Measurements from ENCODE around the gene SERPINA12. TPM values are rescaled to one million over a fixed set of nuclear protein-coding genes. Genes with fewer than 3 reads are reported as not detected.

The SERPINA12 gene
- total RNA-seq, 1 donor from 2014 or later = not detected

DNA sequence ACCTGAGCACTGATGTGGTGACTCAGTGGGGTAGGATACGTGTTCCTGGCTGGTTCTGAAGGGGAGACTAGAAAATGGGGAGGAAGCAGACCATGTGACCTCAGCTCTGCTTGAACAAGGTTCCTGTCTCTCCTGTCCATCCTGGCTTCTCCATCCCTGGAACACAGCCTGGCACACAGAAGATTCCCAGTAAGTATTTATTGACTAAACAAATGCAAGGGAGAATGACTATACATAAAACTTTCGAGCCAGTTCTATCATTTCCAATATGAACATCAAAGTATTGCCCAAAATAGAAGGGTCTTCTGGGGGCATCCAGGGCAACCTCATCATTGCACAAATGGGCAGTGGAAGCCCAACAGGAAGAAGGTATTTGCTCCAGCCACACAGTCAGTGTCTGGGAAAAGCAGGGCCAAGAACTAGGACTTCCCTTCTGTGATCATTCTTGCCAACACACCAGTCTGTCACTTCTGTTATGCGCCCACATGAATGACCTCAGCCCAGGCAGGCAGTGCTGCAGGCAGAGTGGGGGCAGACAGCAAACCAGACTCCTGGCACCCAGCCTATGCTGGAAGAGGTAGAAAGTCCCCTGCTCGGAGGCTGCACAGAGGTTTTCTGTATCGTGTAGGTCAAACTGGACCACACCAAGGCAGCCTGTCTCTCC, 27.7 kb downstream of the SERPINA12 start:
- TF ChIP-seq, protein P1, sequence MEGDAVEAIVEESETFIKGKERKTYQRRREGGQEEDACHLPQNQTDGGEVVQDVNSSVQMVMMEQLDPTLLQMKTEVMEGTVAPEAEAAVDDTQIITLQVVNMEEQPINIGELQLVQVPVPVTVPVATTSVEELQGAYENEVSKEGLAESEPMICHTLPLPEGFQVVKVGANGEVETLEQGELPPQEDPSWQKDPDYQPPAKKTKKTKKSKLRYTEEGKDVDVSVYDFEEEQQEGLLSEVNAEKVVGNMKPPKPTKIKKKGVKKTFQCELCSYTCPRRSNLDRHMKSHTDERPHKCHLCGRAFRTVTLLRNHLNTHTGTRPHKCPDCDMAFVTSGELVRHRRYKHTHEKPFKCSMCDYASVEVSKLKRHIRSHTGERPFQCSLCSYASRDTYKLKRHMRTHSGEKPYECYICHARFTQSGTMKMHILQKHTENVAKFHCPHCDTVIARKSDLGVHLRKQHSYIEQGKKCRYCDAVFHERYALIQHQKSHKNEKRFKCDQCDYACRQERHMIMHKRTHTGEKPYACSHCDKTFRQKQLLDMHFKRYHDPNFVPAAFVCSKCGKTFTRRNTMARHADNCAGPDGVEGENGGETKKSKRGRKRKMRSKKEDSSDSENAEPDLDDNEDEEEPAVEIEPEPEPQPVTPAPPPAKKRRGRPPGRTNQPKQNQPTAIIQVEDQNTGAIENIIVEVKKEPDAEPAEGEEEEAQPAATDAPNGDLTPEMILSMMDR (IDR thresholded peaks at IDR 0.05) = no peak
- Histone ChIP-seq H3K27me3 (peaks cover 2% of the 10 kb centered on the region), H3K4me1 (no peaks in the 10 kb centered on the region), H3K27ac (no peak overlapping the region), H3K9me3 (no peaks in the 10 kb centered on the region), H3K4me3 (no peak overlapping the region), H3K36me3 (no peaks in the 10 kb centered on the region)
- DNase-seq = no peak
- intact Hi-C loops (cut with DNase I) = no loop called here
- ATAC-seq = peak; percentile 82

DNA sequence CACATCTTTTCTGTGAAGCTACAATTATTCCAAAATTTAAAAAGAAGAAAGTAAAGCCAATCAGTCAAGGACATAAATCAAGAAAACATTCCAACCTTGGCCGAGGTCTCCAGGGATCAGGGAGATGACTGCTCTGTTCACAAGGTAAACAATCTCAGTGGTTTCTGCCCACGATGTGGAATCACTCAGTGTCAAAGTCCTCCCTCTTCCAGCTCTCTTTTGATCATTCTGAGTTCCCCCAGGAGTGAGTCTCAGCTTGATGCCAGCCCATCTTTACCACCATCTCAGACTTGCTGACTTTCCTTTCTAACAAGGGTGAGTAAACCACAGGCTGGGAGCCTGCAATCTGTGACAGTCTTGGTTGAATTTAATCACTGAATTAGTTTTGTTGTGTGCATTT, 28.5 kb downstream of the SERPINA12 start:
- intact Hi-C loops (cut with DNase I) = no loop called here

DNA sequence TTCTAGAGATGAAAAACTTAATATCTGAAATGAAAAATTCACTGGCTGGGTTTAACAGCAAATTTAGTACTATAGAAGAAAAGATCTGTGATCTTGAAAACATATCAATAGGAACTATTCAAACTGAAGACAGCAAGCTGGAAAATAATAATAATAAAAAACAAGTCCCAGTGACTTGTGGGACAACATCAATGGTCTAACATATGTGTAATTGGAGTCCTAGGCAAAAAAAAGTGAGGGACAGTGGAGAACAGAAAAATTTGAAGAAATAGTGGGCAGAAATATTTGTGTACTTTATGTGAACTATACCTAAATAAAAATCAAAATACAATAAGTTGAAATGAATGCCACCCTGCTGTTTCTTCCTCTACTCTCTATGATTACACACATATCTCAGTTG, 30.8 kb downstream of the SERPINA12 start:
- ATAC-seq = no peak
- no peak overlapping the region for H3K27ac ChIP-seq
- TF ChIP-seq, protein P1 (IDR thresholded peaks at IDR 0.05) = no peak
- DNase-seq = no peak
- H3K36me3 ChIP-seq = no peaks in the 10 kb centered on the region
- no peak overlapping the region for H3K4me3 ChIP-seq
- no peaks in the 10 kb centered on the region for H3K9me3 ChIP-seq
- H3K4me1 ChIP-seq = no peaks in the 10 kb centered on the region
- intact Hi-C loops (cut with DNase I) = no loop called here
- H3K27me3 ChIP-seq = no peaks in the 10 kb centered on the region

More for the DNA sequence above, 28.5 kb downstream of the SERPINA12 start:
- Histone ChIP-seq H3K4me3 (no peak overlapping the region), H3K9me3 (no peaks in the 10 kb centered on the region), H3K4me1 (no peaks in the 10 kb centered on the region), H3K36me3 (no peaks in the 10 kb centered on the region), H3K27me3 (no peaks in the 10 kb centered on the region), H3K27ac (no peak overlapping the region)
- no peak for DNase-seq
- TF ChIP-seq, protein P1 (IDR thresholded peaks at IDR 0.05) = no peak
- no peak for ATAC-seq

GRCh38 chr14:94476023-94476422, 33.2 kb downstream of the SERPINA12 start, which contains the start of gene SERPINA9:
Gene SERPINA9, minus strand, starts transcription at chr14:94476197. Its CDS starts 6,357 bp downstream, at chr14:94469840.
- ATAC-seq (no peak), DNase-seq (no peak)
- intact Hi-C loops (cut with DNase I) = no loop called here
- no peaks in the 10 kb centered on the region for H3K36me3 ChIP-seq
- no peak within 1 kb of the TSS for H3K4me3 ChIP-seq
- no peaks in the 10 kb centered on the region for H3K9me3 ChIP-seq
- no peaks in the 10 kb centered on the region for H3K27me3 ChIP-seq
- H3K4me1 ChIP-seq = no peaks in the 10 kb centered on the region
- TF ChIP-seq, protein P1 (IDR thresholded peaks at IDR 0.05) = no peak
- H3K27ac ChIP-seq = no peak within 1 kb of the TSS

- no peak overlapping the region for H3K27ac ChIP-seq
- intact Hi-C loops (cut with DNase I) = no loop called here
- no peak for ATAC-seq
- no peaks in the 10 kb centered on the region for H3K36me3 ChIP-seq
- no peaks in the 10 kb centered on the region for H3K27me3 ChIP-seq
- TF ChIP-seq, protein P1 (IDR thresholded peaks at IDR 0.05) = no peak
- H3K9me3 ChIP-seq = no peaks in the 10 kb centered on the region
- DNase-seq = no peak
- H3K4me1 ChIP-seq = no peaks in the 10 kb centered on the region
- H3K4me3 ChIP-seq = no peak overlapping the region
Observed at GRCh38 chr14:94474581-94475031, 34.7 kb downstream of the SERPINA12 start.
